ENCODE data around the gene MRPL17.

DNA sequence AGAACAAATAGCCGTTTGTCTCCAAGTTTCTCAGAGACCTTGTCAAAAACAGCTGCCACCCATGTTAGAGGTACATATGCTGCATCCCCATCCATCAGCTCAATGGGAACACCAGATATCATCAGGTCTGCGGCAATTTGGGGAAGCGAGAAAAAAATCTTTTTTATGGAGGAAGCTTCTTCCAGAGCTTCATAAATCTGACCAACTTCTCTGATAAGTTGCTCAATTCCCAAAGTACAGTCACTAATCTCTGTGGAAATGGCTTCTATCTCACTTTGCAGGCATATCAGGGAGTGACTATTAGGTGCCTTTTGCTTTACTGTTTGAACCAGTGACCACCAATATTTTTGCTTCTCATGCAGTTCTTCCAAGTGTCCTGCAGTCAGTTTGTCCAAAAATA, 34.3 kb upstream of the MRPL17 start:
- TF ChIP-seq GATA1 (IDR thresholded peaks at IDR 0.05; ENCODE audit: low read depth, low read length) = no peak
- no peak for TF ChIP-seq POLR2A (IDR thresholded peaks at IDR 0.05; ENCODE audit: low read length)
